ENCODE measurements around the gene NCKAP5L. TPM values are rescaled to one million over a fixed set of nuclear protein-coding genes. Genes with fewer than 3 reads are reported as not detected.
A peak's percentile ranks its signal among the peaks of the same experiment; 100 is the strongest.

Gene NCKAP5L
- total and polyA plus RNA-seq, 3 experiments from 2014 or later: 4.3 to 5.5 (median 4.8) TPM

DNA sequence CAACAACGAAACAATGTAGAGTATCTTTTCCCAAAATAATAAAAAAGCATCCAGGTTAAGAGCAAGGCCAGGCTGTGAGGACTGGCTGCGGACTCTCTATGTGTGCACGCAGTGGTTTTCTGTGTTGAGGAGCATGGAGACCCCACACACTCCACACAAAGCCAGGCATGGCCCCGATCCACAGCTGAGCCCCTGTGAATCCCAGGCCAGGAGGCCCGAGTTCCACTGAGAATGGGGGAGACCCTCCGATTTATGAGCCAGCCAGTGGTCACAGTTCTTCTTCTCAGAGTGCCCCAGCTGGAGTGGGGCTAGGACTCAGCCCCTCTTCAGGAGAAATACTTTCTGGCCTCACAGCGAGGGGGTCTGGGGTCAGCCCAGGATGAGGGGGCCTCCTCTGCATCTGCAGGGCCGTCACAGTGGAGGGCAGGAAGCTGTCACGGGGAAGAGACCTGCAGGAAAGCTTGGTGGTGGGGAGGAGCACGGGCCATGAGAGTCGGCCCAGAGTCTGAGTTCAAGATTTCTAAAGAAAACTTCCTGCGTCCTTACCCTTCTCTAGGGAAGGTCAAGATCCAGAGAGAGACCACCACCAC lies 20.1 kb downstream of the NCKAP5L start:
- ChIA-PET POLR2A (no interaction called here), CTCF (no interaction called here)
- Mint-ChIP-seq H3K27me3 (no peaks in the 10 kb centered on the region), H3K4me1 (peaks cover 0 to 5% (median 0%) of the 10 kb centered on the region in 3 donors), H3K4me3 (no peak overlapping the region), H3K27ac (no peak overlapping the region), H3K9me3 (no peaks in the 10 kb centered on the region), H3K36me3 (peaks cover 0 to 24% (median under 1%) of the 10 kb centered on the region in 3 donors)
- Histone ChIP-seq H3K9me3 (ENCODE audit: low read length) (no peaks in the 10 kb centered on the region), H3K4me3 (ENCODE audit: low read length) (no peak overlapping the region), H3K27me3 (ENCODE audit: insufficient read depth, low read length, poor library complexity, severe bottlenecking) (no peaks in the 10 kb centered on the region), H3K27ac (ENCODE audit: low read depth, low read length) (no peak overlapping the region), H3K4me1 (ENCODE audit: insufficient read depth, low read length) (no peaks in the 10 kb centered on the region), H3K36me3 (ENCODE audit: insufficient read depth, low read length) (no peaks in the 10 kb centered on the region)
- no peak for DNase-seq

DNA sequence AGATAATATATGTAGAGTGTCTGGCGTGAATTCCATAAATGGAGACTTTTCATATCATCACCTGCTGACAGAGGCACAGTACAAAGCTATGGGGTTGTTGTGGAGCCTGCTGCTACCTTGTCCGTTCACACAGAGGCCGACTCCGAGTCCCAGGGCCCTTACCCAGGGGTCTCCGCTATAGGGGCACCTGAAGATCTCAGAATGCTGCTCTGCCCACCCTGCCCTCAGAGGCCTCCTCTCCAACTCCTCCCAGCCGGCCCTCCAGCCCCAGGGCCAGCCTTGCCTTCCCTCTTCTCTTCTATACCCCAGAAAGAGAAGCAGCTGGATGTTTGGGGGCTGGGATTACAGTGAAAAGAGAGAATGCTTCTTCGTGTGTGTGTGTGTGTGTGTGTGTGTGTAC lies 21.3 kb downstream of the NCKAP5L start:
- POLR2A ChIA-PET: no interaction called here
- Mint-ChIP-seq H3K4me3 (no peak overlapping the region), H3K36me3 (peaks cover 0 to 32% (median 0%) of the 10 kb centered on the region in 3 donors), H3K9me3 (no peaks in the 10 kb centered on the region), H3K27me3 (no peaks in the 10 kb centered on the region), H3K27ac (peak overlapping the region in 1 of 8 donors; percentile 57), H3K4me1 (peaks cover 0 to 2% (median 0%) of the 10 kb centered on the region in 3 donors)
- no peaks in the 10 kb centered on the region for H3K4me1 ChIP-seq (ENCODE audit: insufficient read depth, low read length)
- H3K27me3 ChIP-seq (ENCODE audit: insufficient read depth, low read length, poor library complexity, severe bottlenecking): no peaks in the 10 kb centered on the region
- DNase-seq: no peak
- no peak overlapping the region for H3K4me3 ChIP-seq (ENCODE audit: low read length)
- no peaks in the 10 kb centered on the region for H3K9me3 ChIP-seq (ENCODE audit: low read length)
- H3K36me3 ChIP-seq (ENCODE audit: insufficient read depth, low read length): no peaks in the 10 kb centered on the region
- no peak overlapping the region for H3K27ac ChIP-seq (ENCODE audit: low read depth, low read length)
- CTCF ChIA-PET: no interaction called here

DNA sequence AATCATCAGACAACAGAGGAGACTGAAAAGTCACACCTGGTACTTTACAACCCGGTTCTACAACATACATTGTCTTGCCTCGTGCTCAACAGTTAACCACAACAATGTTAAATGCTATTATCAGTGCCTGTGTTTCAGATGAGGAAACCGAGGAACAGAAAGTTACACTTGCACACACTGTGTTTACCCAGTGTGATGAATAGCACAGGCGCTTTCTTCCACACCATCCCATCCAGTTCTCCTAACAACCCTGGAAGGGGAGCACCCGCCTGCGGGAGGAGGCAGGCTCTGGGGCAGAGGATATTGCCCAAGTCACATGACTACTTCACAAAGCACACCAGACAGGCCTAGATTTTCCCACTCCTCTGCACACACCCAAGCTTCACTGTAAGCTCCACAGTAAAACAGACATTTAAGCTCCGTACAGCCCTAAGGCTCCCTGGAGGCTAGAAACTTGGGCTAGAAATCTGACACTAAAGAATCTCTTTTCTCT lies 21.8 kb downstream of the NCKAP5L start:
- H3K9me3 ChIP-seq (ENCODE audit: low read length): no peaks in the 10 kb centered on the region
- ChIA-PET CTCF (no interaction called here), POLR2A (no interaction called here)

DNA sequence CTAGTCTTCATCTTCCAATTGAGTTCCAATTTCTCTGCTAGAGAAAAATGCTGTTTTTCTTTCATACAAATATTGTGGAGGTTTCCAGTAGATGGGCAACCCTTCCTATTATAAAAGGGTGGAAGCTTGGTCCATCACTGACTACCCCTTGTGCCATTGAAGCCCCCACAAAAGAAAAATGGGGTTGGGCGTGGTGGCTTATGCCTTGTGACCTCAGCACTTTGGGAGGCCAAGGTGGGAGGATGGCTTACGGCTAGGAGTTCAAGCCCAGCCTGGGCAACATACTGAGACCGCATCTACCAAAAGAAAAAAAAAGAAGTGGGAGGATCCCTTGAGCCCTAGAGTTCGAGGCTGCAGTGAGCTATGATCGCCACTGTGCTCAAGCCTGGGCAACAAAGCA lies 22.8 kb downstream of the NCKAP5L start:
- POLR2A ChIA-PET: no interaction called here
- Histone ChIP-seq H3K36me3 (ENCODE audit: insufficient read depth, low read length) (peaks cover 5% of the 10 kb centered on the region), H3K4me1 (ENCODE audit: insufficient read depth, low read length) (no peaks in the 10 kb centered on the region), H3K9me3 (ENCODE audit: low read length) (no peaks in the 10 kb centered on the region), H3K4me3 (ENCODE audit: low read length) (no peak overlapping the region), H3K27me3 (ENCODE audit: insufficient read depth, low read length, poor library complexity, severe bottlenecking) (no peaks in the 10 kb centered on the region), H3K27ac (ENCODE audit: low read depth, low read length) (no peak overlapping the region)
- Mint-ChIP-seq H3K9me3 (no peaks in the 10 kb centered on the region), H3K4me3 (no peak overlapping the region), H3K4me1 (no peaks in the 10 kb centered on the region), H3K36me3 (peaks cover 0 to 46% (median 2%) of the 10 kb centered on the region in 3 donors), H3K27me3 (no peaks in the 10 kb centered on the region), H3K27ac (no peak overlapping the region)
- CTCF ChIA-PET: interaction anchor here (1.6 to 2.0 kb wide), 2 partner anchors 28 to 34 kb away, joined by 4 to 6 read pairs; no protein-coding TSS in a partner anchor
- no peak for DNase-seq

More for the DNA sequence above, 21.8 kb downstream of the NCKAP5L start:
- H3K4me3 ChIP-seq (ENCODE audit: low read length): no peak overlapping the region
- DNase-seq: no peak
- Mint-ChIP-seq H3K36me3 (peaks cover 0 to 37% (median 2%) of the 10 kb centered on the region in 3 donors), H3K27me3 (no peaks in the 10 kb centered on the region), H3K9me3 (no peaks in the 10 kb centered on the region), H3K4me1 (no peaks in the 10 kb centered on the region), H3K27ac (peak overlapping the region in 1 of 8 donors; percentile 43), H3K4me3 (no peak overlapping the region)
- no peaks in the 10 kb centered on the region for H3K4me1 ChIP-seq (ENCODE audit: insufficient read depth, low read length)
- H3K27me3 ChIP-seq (ENCODE audit: insufficient read depth, low read length, poor library complexity, severe bottlenecking): no peaks in the 10 kb centered on the region
- peaks cover under 1% of the 10 kb centered on the region for H3K36me3 ChIP-seq (ENCODE audit: insufficient read depth, low read length)
- H3K27ac ChIP-seq (ENCODE audit: low read depth, low read length): no peak overlapping the region

DNA sequence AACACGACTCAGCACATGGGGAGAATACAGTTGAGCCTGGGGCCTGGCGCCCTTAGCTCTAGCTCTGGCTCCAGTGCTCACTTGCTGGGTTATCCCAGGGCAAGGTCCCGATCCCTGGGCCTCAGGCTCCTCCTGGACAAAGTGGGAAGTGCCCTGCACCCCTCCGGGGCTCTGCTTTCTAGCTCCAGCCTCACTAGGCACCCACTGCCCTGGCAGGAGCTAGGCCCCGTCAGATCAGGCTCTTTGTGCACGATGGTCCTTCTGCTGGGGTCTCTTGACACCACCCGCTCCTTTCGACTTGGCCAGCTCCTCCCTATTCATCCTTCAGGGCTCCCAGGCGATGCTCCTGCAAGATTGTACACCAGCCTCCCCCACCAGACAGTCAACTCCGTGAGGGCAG lies 23.4 kb downstream of the NCKAP5L start:
- H3K27me3 ChIP-seq (ENCODE audit: insufficient read depth, low read length, poor library complexity, severe bottlenecking): no peaks in the 10 kb centered on the region
- no peak for DNase-seq
- no peak overlapping the region for H3K4me3 ChIP-seq (ENCODE audit: low read length)
- no peak overlapping the region for H3K27ac ChIP-seq (ENCODE audit: low read depth, low read length)
- H3K27ac Mint-ChIP-seq: no peak overlapping the region
- no peak overlapping the region for H3K4me3 Mint-ChIP-seq
- no peaks in the 10 kb centered on the region for H3K27me3 Mint-ChIP-seq
- H3K9me3 ChIP-seq (ENCODE audit: low read length): no peaks in the 10 kb centered on the region
- H3K36me3 Mint-ChIP-seq: peaks cover 0 to 50% (median 5%) of the 10 kb centered on the region in 3 donors
- ChIA-PET CTCF (interaction anchor here (1.6 to 2.0 kb wide), 2 partner anchors 27 to 34 kb away, joined by 4 to 6 read pairs; no protein-coding TSS in a partner anchor), POLR2A (no interaction called here)
- H3K36me3 ChIP-seq (ENCODE audit: insufficient read depth, low read length): peaks cover 5% of the 10 kb centered on the region
- no peaks in the 10 kb centered on the region for H3K4me1 Mint-ChIP-seq
- no peaks in the 10 kb centered on the region for H3K9me3 Mint-ChIP-seq
- no peaks in the 10 kb centered on the region for H3K4me1 ChIP-seq (ENCODE audit: insufficient read depth, low read length)

GRCh38 chr12:49803693-49804450 lies 24.3 kb downstream of the NCKAP5L start:
- Histone ChIP-seq H3K4me1 (ENCODE audit: insufficient read depth, low read length) (no peaks in the 10 kb centered on the region), H3K9me3 (ENCODE audit: low read length) (no peaks in the 10 kb centered on the region), H3K27me3 (ENCODE audit: insufficient read depth, low read length, poor library complexity, severe bottlenecking) (no peaks in the 10 kb centered on the region), H3K4me3 (ENCODE audit: low read length) (no peak overlapping the region), H3K36me3 (ENCODE audit: insufficient read depth, low read length) (peaks cover 5% of the 10 kb centered on the region), H3K27ac (ENCODE audit: low read depth, low read length) (no peak overlapping the region)
- Mint-ChIP-seq H3K4me3 (no peak overlapping the region), H3K9me3 (no peaks in the 10 kb centered on the region), H3K27me3 (no peaks in the 10 kb centered on the region), H3K4me1 (no peaks in the 10 kb centered on the region), H3K36me3 (peaks cover 0 to 54% (median 5%) of the 10 kb centered on the region in 3 donors), H3K27ac (no peak overlapping the region)
- DNase-seq: no peak
- CTCF ChIA-PET: interaction anchor here (1.6 to 2.0 kb wide), 2 partner anchors 26 to 35 kb away, joined by 4 to 6 read pairs; no protein-coding TSS in a partner anchor
- POLR2A ChIA-PET: no interaction called here

GRCh38 chr12:49801141-49802063 lies 26.8 kb downstream of the NCKAP5L start:
- Histone ChIP-seq H3K4me3 (ENCODE audit: low read length) (no peak overlapping the region), H3K36me3 (ENCODE audit: insufficient read depth, low read length) (peaks cover 5% of the 10 kb centered on the region), H3K9me3 (ENCODE audit: low read length) (no peaks in the 10 kb centered on the region), H3K27ac (ENCODE audit: low read depth, low read length) (no peak overlapping the region), H3K4me1 (ENCODE audit: insufficient read depth, low read length) (no peaks in the 10 kb centered on the region), H3K27me3 (ENCODE audit: insufficient read depth, low read length, poor library complexity, severe bottlenecking) (no peaks in the 10 kb centered on the region)
- Mint-ChIP-seq H3K9me3 (no peaks in the 10 kb centered on the region), H3K4me3 (no peak overlapping the region), H3K27ac (peak overlapping the region in 1 of 8 donors; percentile 68), H3K4me1 (no peaks in the 10 kb centered on the region), H3K36me3 (peaks cover 0 to 62% (median 5%) of the 10 kb centered on the region in 3 donors), H3K27me3 (no peaks in the 10 kb centered on the region)
- no peak for DNase-seq
- CTCF ChIA-PET: interaction anchor here (1.0 to 1.6 kb wide), 3 partner anchors 24 to 60 kb away, joined by 3 to 4 read pairs (median 4); partner anchors contain the start of gene TMBIM6
- POLR2A ChIA-PET: no interaction called here
